HG03575 (cell line): ENCODE data around the gene FXYD7.
"Not testable (repeated sequence)": the region's sequence is repeated elsewhere in the genome, so short reads cannot be mapped to it uniquely, and the experiment has no call there.

ENCODE experiments used
- ATAC-seq: cut with Tn5 transposase; IDR thresholded peaks from one replicate; pipeline ENCODE4 v1.9.1; 2021; ENCODE audit not compliant: unreplicated experiment, insufficient number of reproducible peaks, low FRiP score; ENCODE audit errors: extremely low read depth

FXYD7 gene

GRCh38 chr19:35140962-35141836, 1.9 kb upstream of the FXYD7 start:
- no peak for ATAC-seq

GRCh38 chr19:35141837-35142605, 1.0 kb upstream of the FXYD7 start:
- no peak for ATAC-seq

GRCh38 chr19:35142606-35143230, 337 bp upstream of the FXYD7 start:
- ATAC-seq = no peak

GRCh38 chr19:35143818-35144217, 763 bp downstream of the FXYD7 start:
- no peak for ATAC-seq

GRCh38 chr19:35144259-35144599, 1.2 kb downstream of the FXYD7 start:
- no peak for ATAC-seq

- ATAC-seq = no peak
These were observed 1.8 kb downstream of the FXYD7 start for GRCh38 chr19:35144600-35145436.

GRCh38 chr19:35146746-35147459, 3.8 kb downstream of the FXYD7 start:
- no peak for ATAC-seq

- ATAC-seq = no peak
These were observed 6.4 kb downstream of the FXYD7 start for GRCh38 chr19:35149463-35149862.

GRCh38 chr19:35150445-35150844, 7.4 kb downstream of the FXYD7 start:
- ATAC-seq = no peak

- ATAC-seq = no peak
These were observed 8.4 kb downstream of the FXYD7 start for GRCh38 chr19:35151273-35152065.

GRCh38 chr19:35153129-35153522, 10.1 kb downstream of the FXYD7 start:
- not testable (repeated sequence) for ATAC-seq

GRCh38 chr19:35153701-35154524, 10.9 kb downstream of the FXYD7 start:
- ATAC-seq = no peak

GRCh38 chr19:35154525-35155406, 11.7 kb downstream of the FXYD7 start, which contains the start of gene FXYD5:
Gene FXYD5 (plus strand): TSS chr19:35154735. CDS start chr19:35155551, 816 bp downstream.
- no peak for ATAC-seq

- no peak for ATAC-seq
These were observed 12.4 kb downstream of the FXYD7 start for GRCh38 chr19:35155441-35155840.

- no peak for ATAC-seq
These were observed 13.1 kb downstream of the FXYD7 start for GRCh38 chr19:35155981-35156672.
